AG08396 (cell line): ENCODE measurements around the gene MYH14.
"Not testable (repeated sequence)": the region's sequence is repeated elsewhere in the genome, so short reads cannot be mapped to it uniquely, and the experiment has no call there.

Experiments used
- DNase-seq: peaks from one replicate; pipeline ENCODE4 v3.0.0; 2012; ENCODE audit warnings: low spot score, mixed read lengths

MYH14 gene

DNA sequence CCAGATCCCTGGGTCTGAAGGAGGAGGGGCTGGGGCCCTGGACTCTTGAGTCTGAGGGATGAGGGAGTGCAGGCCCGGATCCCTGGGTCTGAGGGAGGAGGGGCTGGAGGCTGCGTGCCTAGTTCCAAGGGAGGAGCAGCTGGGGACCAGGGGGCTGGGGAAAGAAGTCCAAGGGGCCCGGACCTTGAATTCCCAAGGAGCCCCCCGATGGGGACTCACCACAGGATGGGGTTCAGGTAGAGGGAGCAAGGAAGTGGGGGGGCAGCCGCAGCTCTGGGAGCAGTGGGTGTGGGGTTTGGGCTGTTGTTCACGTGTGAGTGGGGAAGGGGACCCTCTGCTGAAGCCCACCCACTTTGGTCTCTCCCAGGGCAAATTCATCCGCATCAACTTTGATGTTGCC lies 23.1 kb downstream of the MYH14 start:
- no peak for DNase-seq

DNA sequence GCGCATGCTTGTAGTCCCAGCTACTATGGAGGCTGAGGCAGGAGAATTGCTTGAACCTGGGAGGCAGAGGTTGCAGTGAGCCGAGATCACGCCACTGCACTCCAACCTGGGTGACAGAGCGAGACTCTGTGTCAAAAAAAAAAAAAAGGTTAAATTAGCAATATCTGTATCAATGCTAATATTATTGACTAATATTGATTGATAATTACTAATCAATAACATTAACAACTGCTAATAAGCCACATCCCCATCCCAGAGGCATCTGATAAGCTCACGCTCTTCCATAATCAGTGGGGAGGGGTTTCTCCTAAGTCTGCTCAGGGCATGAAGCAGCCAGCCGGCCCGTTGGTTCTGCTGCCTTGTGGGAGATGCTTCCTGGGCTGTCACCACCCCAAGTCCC lies 24.7 kb downstream of the MYH14 start:
- DNase-seq, result not testable (repeated sequence)

DNA sequence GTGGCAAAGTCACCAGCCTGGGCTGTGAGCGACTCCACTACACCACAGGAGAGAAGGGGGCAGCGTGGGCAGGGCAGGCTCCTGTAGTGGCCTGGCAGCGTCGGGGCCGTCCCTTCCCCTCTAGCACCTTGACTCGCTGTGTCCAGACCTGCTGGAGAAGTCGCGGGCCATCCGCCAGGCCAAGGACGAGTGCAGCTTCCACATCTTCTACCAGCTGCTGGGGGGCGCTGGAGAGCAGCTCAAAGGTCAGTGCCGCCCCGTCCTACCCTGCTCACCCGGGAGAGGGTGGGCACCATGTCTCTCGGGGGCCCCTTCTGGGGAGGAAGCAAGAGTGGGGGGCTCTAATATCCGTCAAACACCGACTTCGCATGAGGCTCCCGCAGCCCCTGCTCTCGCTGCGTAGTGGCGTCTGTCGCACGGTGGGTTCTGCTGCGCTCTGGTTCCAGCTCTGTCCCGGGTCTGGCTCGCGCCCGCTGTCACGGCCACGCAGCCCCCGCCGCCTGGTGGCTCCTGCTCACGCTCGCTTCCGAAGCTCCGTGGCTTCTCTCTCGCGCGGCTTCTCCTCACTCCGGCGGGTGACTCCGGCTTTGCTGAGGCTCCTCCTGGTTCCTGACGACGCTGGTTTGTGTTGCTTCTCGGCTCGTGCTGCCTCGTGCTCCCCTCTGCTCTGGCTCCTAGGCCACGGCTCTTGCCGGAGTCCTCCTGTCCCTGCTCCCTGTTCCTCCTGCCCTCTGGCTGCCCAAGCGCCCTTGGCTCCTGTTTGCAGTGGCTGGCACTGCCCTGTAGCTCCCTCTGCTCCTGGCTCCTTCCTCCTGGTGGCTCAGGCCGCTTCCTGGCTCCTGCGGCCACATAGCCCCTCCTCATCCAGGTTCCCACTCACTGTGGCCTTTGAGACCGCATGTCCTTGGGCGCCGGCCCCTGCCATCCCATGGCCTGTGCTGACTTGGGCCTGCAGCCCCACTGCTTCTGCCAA lies 27.2 kb downstream of the MYH14 start:
- no peak for DNase-seq

DNA sequence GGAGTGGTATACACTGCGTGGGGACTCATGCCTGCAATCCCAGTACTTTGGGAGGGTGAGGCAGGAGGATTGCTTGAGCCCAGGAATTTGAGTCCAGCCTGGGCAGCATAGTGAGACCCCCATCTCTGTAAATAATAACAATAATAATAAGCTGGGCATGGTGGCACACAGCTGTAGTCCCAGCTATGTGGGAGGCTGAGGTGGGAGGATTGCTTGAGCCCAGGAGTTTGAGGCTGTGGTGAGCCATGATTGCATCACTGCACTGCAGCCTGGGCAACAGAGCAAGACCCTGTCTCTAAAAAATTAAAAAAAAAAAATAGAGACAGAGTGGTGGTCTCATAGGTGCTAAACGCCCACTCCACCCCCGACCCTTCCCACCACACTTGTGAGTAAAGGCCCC lies 28.0 kb downstream of the MYH14 start:
- not testable (repeated sequence) for DNase-seq

DNA sequence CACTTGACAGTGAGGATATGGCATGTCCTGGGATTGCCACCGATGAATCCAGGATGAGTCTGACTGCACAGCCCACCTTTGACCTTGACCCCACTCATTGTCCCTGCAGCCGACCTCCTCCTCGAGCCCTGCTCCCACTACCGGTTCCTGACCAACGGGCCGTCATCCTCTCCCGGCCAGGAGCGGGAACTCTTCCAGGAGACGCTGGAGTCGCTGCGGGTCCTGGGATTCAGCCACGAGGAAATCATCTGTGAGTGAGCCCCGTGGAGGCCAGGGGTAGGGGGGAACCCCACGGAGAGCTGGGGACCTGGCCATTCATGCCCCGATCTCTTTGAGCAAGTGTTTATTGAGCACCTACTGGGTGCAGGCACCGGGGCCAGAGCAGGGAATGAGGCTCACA lies 28.4 kb downstream of the MYH14 start:
- no peak for DNase-seq

DNA sequence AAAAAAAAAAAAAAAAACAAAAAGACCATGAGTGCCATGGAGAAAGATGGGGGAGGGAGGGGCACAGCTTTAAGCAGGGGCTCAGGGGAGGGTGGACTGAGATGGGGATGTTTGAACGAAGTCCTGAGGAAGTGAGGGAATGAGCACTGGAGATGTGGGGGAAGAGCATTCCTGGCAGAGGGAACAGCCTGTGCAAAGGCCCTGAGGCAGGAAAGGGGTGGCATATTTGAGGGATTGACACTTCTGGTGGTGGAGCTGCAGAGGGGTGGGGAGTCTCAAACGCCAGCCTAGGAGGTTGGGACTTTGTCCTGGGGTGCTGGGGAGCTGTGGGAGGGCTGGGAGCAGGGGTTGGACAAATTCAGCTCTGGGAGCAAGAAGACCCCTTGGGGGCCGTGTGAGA lies 29.2 kb downstream of the MYH14 start:
- no peak for DNase-seq

DNA sequence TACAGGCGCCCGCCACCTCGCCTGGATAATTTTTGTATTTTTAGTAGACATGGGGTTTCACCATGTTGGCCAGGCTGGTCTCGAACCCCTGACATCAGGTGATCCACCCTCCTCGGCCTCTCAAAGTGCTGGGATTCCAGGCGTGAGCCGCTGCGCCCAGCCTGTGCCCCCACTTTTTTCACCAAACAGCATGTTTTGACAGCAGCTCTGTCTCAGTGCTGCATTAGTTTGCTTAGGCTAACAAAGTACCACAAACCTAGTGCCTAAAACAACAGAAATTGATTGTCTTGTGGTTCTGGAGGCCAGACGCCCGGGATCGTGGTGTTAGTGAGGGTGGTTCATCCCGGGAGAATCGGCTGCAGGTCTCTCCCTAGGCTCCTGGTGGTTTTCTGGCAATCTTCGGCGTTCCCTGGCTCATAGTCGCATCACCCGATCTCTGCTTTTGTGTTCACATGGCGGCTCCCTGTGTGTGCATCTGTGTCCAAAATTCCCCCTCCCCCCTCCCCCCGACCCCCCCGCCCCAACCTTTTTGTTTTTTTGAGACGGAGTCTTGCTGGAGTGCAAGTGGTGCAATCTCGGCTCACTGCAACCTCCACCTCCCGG lies 30.0 kb downstream of the MYH14 start:
- DNase-seq, result no peak

DNA sequence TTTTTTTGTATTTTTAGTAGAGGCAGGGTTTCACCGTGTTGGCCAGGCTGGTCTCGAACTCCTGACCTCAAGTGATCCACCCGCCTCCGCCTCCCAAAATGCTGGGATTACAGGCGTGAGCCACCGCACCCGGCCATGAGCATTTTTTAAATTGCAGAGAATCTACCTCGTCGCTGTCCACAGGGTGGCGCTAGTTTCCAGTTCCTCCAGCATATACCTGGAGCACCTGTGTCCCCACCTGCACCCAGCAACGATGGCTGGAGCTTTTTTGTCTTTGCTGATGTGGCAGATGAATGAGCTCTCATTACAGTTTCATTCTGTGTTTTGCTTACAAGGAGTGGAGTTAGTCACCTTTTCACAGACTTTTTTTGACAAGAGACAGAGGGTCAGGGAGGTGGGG lies 34.1 kb downstream of the MYH14 start:
- DNase-seq, result not testable (repeated sequence)

DNA sequence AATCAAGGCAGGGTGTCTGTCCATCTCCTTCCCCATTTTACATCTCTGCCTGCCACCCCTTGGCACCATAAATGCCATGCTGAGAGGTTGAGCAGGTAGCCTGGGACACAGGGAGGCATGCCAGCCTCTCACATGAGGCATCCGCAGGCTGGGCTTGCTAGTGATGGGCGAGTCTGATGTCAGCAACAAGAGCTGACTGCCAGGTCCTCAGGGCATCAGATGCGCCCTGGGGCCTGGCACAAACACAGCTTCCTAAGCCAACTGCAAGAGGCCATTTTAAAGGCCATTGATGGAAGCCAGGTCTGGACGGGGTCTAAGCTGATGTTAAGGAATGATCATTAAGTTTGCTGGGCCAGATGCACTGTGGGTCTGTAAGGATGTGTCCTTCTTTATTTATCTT lies 34.6 kb downstream of the MYH14 start:
- no peak for DNase-seq

DNA sequence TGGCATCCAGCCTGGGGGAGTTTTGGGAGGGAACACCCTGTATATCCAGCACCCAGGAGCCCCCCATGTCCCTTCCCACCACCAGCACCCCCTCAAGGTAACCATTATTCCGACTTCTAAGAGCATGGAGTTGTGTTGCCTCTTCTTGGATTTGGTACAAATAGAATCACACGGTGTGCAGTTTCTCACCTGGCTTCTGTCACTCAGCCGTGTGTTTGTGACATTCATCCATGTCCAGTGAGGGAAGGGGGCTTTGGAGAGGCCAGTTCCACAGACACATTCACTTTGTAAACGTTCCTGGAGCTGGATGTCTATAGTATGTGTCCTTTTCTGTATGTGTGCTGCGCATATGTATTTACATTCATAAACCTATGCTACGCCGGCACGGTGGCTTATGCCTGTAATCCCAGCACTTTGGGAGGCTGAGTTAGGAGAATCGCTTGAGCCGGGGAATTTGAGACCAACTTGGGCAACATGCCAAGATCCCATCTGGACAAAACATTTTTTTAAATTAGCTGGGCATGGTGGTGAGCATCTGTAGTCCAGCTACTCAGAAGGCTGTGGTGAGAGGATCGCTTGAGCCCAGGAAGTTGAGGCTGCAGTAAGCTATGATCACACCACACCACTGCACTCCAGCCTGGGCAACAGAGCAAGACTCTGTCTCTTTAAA lies 36.6 kb downstream of the MYH14 start:
- no peak for DNase-seq

DNA sequence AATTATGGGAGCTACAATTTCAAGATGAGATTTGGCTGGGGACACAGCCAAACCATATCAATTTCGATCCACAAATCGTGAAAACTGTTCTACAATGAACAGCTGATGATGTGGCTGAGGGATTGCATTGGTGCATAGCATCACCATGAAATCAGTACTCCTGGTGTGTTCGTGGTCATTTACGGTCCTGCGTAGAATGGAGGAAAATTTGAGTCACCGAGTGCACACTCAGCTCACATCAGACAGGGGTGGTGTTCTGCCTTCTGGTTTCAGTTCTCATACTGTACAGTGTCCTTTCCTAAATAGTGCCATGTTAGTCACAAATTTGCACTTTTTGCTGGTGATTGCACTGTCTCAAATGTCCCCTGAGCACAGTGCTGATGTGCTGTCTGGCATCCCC lies 39.2 kb downstream of the MYH14 start:
- DNase-seq, result no peak

DNA sequence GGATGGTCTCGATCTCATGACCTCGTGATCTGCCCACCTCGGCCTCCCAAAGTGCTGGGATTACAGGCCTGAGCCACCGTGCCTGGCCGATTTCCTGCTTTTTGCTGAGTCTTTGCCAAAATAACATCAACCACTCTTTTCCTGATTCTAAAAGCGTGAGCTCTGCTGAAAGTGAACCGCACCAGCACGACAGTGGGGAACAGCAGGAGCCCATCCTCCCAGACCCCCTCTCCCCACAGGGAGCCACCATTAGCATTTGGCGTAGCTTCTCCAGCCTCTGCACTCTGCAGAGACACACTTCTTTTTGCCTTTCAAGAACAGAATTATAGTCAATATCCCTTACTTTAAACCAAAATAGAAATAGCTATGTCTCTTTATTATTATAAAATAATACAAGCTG lies 41.3 kb downstream of the MYH14 start:
- no peak for DNase-seq

DNA sequence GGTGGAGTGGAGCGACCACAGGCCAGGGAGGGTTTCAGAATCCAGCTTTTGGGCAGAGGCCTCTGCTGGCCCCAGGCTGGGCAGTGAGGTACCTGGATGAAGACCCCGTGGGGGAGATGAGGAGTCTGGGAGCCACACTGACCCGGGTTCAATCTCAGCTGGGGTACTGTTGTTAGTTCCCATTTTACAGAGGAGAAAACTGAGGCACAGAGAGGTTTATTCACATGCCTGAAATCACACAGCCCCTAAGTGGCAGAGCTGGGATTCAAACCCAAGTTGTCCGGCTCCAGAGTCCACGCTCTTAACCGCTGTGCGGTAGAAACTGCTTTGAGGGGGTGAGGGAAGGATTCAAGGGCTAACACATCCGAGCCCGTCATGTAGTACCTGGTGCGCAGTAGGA lies 45.0 kb downstream of the MYH14 start:
- no peak for DNase-seq

DNA sequence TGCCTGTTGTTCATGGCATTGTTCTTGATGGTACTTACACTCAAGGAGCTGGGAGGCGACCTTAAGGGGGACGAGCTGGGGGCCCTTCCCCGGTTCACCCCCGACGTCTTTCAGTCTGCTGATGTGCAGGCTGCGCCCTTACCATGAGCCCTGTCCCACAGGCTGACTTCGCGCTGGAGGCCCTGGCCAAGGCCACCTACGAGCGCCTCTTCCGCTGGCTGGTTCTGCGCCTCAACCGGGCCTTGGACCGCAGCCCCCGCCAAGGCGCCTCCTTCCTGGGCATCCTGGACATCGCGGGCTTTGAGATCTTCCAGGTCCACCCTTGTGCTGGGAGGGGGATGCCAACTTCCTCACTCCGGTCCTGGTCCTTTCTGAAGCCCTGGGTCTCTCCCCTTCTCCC lies 45.4 kb downstream of the MYH14 start:
- DNase-seq, result no peak

DNA sequence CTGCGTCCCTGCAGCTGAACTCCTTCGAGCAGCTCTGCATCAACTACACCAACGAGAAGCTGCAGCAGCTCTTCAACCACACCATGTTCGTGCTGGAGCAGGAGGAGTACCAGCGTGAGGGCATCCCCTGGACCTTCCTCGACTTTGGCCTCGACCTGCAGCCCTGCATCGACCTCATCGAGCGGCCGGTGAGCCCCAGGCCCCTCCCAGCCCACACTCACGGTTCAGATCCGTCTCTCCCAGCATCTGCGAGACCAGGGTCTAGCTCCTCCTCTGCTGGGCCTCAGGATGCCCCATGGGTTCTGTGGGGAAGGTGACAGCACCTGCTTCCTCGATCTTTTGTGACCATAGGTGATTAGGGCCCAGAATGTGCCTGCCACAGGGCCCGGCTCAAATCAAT lies 46.2 kb downstream of the MYH14 start:
- no peak for DNase-seq

DNA sequence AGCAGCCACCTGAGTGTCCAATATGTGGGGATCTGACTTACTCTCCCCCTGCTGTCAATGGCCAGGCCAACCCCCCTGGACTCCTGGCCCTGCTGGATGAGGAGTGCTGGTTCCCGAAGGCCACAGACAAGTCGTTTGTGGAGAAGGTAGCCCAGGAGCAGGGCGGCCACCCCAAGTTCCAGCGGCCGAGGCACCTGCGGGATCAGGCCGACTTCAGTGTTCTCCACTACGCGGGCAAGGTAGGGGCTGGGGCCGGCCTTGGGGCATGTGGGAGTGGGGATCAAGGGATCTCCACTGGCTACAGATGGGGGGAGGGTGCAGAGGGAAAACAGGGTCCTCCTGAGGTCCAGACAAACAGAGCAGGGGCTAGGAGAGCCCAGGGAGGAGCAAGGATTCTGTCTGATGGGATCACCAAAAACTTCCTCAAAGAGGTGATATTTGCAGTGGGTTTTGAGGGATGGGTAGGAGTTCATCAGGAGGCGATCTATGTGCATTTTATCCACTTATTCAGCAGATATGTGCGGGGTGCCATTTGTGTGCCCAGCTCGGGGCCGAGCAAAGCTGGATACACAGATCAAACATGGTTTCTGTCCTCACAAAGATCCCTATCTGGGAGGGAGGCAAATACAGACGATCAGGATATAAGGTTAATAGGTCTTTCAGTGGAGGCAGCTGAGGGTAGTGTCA lies 47.2 kb downstream of the MYH14 start:
- DNase-seq, result no peak

DNA sequence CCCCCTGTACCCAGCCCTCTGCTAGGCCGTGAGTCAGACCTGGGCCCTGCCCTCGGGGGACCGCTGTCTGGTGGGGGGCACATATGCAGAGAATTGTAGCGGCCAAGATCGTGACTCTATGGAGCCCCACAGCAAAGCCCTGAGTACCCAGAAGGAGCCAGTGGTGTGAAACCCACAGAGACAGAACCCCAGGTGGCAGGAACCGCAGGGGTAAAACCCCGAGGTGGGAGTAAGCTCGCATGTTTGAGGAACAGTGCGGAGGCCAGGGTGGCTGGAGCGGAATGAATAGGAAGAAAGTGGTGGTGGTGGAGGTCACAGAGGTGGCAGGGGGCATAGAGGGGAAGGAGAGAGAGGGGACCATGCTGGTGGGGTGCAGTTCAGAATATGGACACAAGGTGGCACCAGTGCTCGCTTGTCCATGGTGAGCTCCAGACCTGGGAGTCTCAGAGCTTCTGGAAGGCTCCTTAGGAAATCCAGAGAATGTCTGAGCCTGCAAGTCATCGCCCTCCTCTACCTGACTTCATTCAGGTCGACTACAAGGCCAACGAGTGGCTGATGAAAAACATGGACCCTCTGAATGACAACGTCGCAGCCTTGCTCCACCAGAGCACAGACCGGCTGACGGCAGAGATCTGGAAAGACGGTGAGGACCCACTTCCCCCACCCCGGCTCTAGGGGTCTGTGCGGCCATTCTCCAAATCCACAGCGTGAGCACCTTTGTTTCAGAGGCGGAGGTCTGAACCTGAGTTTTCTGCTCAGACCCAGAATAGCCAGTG lies 48.9 kb downstream of the MYH14 start:
- DNase-seq, result no peak

DNA sequence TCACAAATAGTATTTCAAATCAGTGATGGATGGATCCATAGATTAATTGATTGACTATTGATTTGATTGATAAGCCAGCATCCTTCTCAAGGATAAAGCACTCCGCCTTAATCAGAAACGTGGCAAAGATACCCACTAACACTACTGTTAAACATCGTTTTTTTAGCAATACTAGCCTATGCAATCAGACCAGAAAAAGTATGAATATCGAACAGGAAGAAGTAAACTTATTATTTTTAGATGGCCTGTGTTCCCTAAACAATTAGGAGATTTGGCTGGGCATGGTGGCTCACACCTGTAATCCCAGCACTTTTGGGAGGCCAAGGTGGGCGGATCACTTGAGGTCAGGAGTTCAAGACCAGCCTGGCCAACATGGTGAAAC lies 49.5 kb downstream of the MYH14 start:
- DNase-seq, result no peak

DNA sequence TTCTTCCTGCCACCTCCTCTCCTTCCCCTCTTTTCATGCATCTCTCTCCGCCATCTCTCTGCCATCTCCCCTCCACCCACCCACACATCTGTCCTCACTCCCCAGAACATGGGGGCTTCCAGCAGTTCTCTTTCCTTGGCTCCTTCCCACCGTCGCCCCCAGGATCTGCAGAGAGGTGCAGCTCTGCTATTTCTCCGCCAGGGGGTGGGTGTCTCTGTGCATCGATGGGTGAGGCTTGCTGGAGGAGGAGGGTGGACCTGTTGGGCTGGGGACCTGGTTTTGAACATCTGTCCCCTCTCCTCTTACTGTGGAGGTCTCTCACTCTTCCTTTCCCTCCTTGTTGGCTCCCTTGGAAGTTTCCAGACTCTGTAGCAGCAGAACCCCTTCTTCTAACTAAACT lies 51.7 kb downstream of the MYH14 start:
- no peak for DNase-seq

DNA sequence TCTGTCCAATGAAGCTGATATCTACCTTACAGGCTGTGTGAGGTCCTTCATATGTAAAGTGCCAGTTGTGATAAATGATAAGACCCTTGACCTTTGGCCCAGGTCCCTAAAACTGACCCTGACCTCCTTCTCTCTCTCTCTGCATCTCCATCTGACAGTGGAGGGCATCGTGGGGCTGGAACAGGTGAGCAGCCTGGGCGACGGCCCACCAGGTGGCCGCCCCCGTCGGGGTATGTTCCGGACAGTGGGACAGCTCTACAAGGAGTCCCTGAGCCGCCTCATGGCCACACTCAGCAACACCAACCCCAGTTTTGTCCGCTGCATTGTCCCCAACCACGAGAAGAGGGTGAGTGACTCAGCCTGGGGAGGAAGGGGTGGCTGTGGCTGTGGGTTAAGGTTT lies 53.7 kb downstream of the MYH14 start:
- no peak for DNase-seq

DNA sequence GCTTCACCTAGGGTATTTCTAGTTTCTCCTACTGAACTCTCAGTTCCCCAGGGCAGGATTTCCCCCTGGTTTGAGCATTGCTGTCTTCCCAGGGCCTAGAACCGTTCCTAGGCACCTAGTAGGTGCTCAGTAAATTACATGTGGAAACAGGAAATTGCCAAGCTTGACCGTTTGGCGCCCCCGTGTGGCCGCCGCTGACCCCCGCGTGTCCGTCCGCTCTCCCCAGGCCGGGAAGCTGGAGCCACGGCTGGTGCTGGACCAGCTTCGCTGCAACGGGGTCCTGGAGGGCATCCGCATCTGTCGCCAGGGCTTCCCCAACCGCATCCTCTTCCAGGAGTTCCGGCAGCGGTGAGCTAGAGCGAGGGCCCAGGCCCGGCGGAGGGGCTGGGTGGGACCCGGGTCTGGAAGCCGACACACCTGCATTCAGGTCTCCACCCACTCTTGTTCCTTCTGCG lies 55.5 kb downstream of the MYH14 start:
- no peak for DNase-seq
